ENCODE measurements around the gene KDM1A.

- TF ChIP-seq TCF4 (CRISPR knock-in tag; IDR thresholded peaks at IDR 0.05; ENCODE audit: borderline replicate concordance) (no peak), GLIS3 (CRISPR knock-in tag; IDR thresholded peaks at IDR 0.05) (no peak), CREB5 (CRISPR knock-in tag; IDR thresholded peaks at IDR 0.05; ENCODE audit: low read depth) (no peak), ZNF8 (CRISPR knock-in tag; IDR thresholded peaks at IDR 0.05) (no peak), CSRNP3 (CRISPR knock-in tag; IDR thresholded peaks at IDR 0.05) (no peak), POU6F1 (CRISPR knock-in tag; IDR thresholded peaks at IDR 0.05; ENCODE audit: borderline replicate concordance, low read depth) (no peak), ZNF565 (CRISPR knock-in tag; conservative IDR thresholded peaks at IDR 0.05; ENCODE audit: low read depth) (no peak), RARB (CRISPR knock-in tag; IDR thresholded peaks at IDR 0.05) (no peak), ZFP3 (CRISPR knock-in tag; IDR thresholded peaks at IDR 0.05) (no peak)
Observed at GRCh38 chr1:23066075-23066474, 46.8 kb downstream of the KDM1A start.

Measured in SK-N-SH treated with all-trans-retinoic acid at 6 μM for 48 hours (cell line).